Osteoblast (primary cell): Measurements from ENCODE around the gene REM2. TPM values are rescaled to one million over a fixed set of nuclear protein-coding genes. Genes with fewer than 3 reads are reported as not detected.

Source experiments
- DNase-seq: peaks from one replicate; pipeline ENCODE4 v3.0.0; 2011; ENCODE audit warnings: low spot score, mixed read lengths; ENCODE audit not compliant: insufficient read length; ENCODE audit errors: missing footprints
- H2AFZ ChIP-seq: 2 replicates; pipeline ENCODE4 v1.6.0; 2011; ENCODE audit warnings: mild to moderate bottlenecking, low read length
- H3K27ac ChIP-seq: 2 replicates; pipeline ENCODE4 v1.5.1; 2011; ENCODE audit warnings: mild to moderate bottlenecking, low read depth, low read length, moderate library complexity
- H3K27me3 ChIP-seq: 2 replicates; pipeline ENCODE4 v1.6.0; 2012; ENCODE audit warnings: mild to moderate bottlenecking, control low read depth, inconsistent platforms, low read length, moderate library complexity; ENCODE audit not compliant: insufficient read depth
- H3K36me3 ChIP-seq: 2 replicates; pipeline ENCODE4 v1.5.1; 2011; ENCODE audit warnings: mild to moderate bottlenecking, low read length, control low read depth, moderate library complexity; ENCODE audit not compliant: insufficient read depth
- H3K4me1 ChIP-seq: 2 replicates; pipeline ENCODE4 v1.5.1; 2011; ENCODE audit warnings: mild to moderate bottlenecking, low read length, control low read depth, moderate library complexity; ENCODE audit not compliant: insufficient read depth
- H3K4me2 ChIP-seq: 2 replicates; pipeline ENCODE4 v1.6.0; 2011; ENCODE audit warnings: mild to moderate bottlenecking, low read length; ENCODE audit not compliant: insufficient read depth
- H3K4me3 ChIP-seq: fragments of 200-600 bp; sonication (generic); 3 replicates; pipeline ENCODE4 v1.5.1; 2012; ENCODE audit warnings: mild to moderate bottlenecking, low read length, inconsistent platforms; ENCODE audit not compliant: insufficient read depth
- H3K79me2 ChIP-seq: 2 replicates; pipeline ENCODE4 v1.6.0; 2012; ENCODE audit warnings: mild to moderate bottlenecking, low read length, control low read depth, inconsistent platforms; ENCODE audit not compliant: insufficient read depth
- H3K9me3 ChIP-seq: 2 replicates; pipeline ENCODE4 v1.5.1; 2011; ENCODE audit warnings: low read depth, low read length, control low read depth
- H4K20me1 ChIP-seq: 2 replicates; pipeline ENCODE4 v1.6.0; 2012; ENCODE audit warnings: mild to moderate bottlenecking, low read length, control low read depth; ENCODE audit not compliant: insufficient read depth
- CTCF ChIP-seq: IDR thresholded peaks from 2 replicates; pipeline ENCODE4 v1.5.1; 2011; ENCODE audit warnings: mild to moderate bottlenecking, low read depth, low read length, moderate library complexity; ENCODE audit errors: extremely low read depth
- total RNA-seq: library from RNA; depleted of rRNA; stranded (reverse); fragments of >200 nt; gene quantifications from 2 replicates; pipeline ENCODE4 v1.2.3, GENCODE V29; 2012

Gene REM2
- total RNA-seq, 1 donor, result 0.36 TPM

GRCh38 chr14:22922294-22922693, 39.3 kb downstream of the REM2 start:
- Histone ChIP-seq H3K27ac (peak overlapping the region; percentile 6), H3K27me3 (no peaks in the 10 kb centered on the region), H2AFZ (no peak overlapping the region), H3K9me3 (no peaks in the 10 kb centered on the region), H3K4me3 (no peak overlapping the region), H3K36me3 (peaks cover 66% of the 10 kb centered on the region), H3K4me1 (peaks cover 10% of the 10 kb centered on the region), H4K20me1 (no peaks in the 10 kb centered on the region), H3K79me2 (peaks cover 17% of the 10 kb centered on the region), H3K4me2 (no peak overlapping the region)
- TF ChIP-seq CTCF, result no peak
- DNase-seq, result no peak

GRCh38 chr14:22923746-22924145, 40.7 kb downstream of the REM2 start:
- H3K27ac ChIP-seq, result no peak overlapping the region
- no peak for DNase-seq
- H4K20me1 ChIP-seq, result no peaks in the 10 kb centered on the region
- peaks cover 16% of the 10 kb centered on the region for H3K4me1 ChIP-seq
- no peak overlapping the region for H3K4me2 ChIP-seq
- H3K27me3 ChIP-seq, result no peaks in the 10 kb centered on the region
- H2AFZ ChIP-seq, result no peak overlapping the region
- H3K79me2 ChIP-seq, result peaks cover 18% of the 10 kb centered on the region
- no peak for TF ChIP-seq CTCF
- no peak overlapping the region for H3K4me3 ChIP-seq
- no peaks in the 10 kb centered on the region for H3K9me3 ChIP-seq
- H3K36me3 ChIP-seq, result peaks cover 68% of the 10 kb centered on the region

- no peaks in the 10 kb centered on the region for H3K9me3 ChIP-seq
- peaks cover 23% of the 10 kb centered on the region for H3K79me2 ChIP-seq
- H3K36me3 ChIP-seq, result peaks cover 61% of the 10 kb centered on the region
- no peak for TF ChIP-seq CTCF
- no peak overlapping the region for H3K4me3 ChIP-seq
- H2AFZ ChIP-seq, result no peak overlapping the region
- no peak overlapping the region for H3K27ac ChIP-seq
- H4K20me1 ChIP-seq, result no peaks in the 10 kb centered on the region
- no peak overlapping the region for H3K4me2 ChIP-seq
- DNase-seq, result no peak
- peaks cover 17% of the 10 kb centered on the region for H3K4me1 ChIP-seq
- H3K27me3 ChIP-seq, result no peaks in the 10 kb centered on the region
These were observed 42.5 kb downstream of the REM2 start for GRCh38 chr14:22925513-22925912.

GRCh38 chr14:22926316-22926715, 43.3 kb downstream of the REM2 start:
- H2AFZ ChIP-seq, result no peak overlapping the region
- no peak for TF ChIP-seq CTCF
- no peak for DNase-seq
- no peak overlapping the region for H3K27ac ChIP-seq
- no peak overlapping the region for H3K4me3 ChIP-seq
- H3K36me3 ChIP-seq, result peaks cover 53% of the 10 kb centered on the region
- H3K27me3 ChIP-seq, result no peaks in the 10 kb centered on the region
- no peaks in the 10 kb centered on the region for H3K9me3 ChIP-seq
- peaks cover 17% of the 10 kb centered on the region for H3K4me1 ChIP-seq
- H3K4me2 ChIP-seq, result no peak overlapping the region
- peaks cover 23% of the 10 kb centered on the region for H3K79me2 ChIP-seq
- no peaks in the 10 kb centered on the region for H4K20me1 ChIP-seq
